ENCODE data around the gene ERC1.

DNA sequence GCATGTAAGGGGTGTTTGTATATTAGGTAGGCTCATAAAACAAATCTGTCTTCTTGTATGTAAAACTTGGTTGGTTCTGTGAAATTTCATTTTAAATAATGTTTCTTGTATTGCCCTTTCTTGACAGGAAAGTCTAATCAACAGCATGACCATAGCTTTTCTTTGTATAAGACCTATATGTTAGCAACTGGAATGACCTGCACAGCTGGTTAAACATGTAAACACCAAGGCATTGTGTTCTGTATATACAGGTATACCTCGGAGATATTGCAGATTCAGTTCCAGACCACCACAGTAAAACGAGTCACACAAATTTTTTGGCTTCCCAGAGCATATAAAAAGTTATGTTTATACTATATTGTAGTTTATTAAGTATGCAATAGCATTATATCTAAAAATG is 183.6 kb downstream of the ERC1 start:
- TF ChIP-seq POLR2A (IDR thresholded peaks at IDR 0.05; ENCODE audit: low read depth, low read length) = no peak
- no peak for TF ChIP-seq TAF1 (IDR thresholded peaks at IDR 0.05; ENCODE audit: low read depth, low read length)
- TF ChIP-seq POLR2AphosphoS5 (IDR thresholded peaks at IDR 0.05; ENCODE audit: low read depth, low read length) = no peak
- no peak for TF ChIP-seq SPI1 (IDR thresholded peaks at IDR 0.05; ENCODE audit: low read depth, low read length)
